COLO829 (cell line): ENCODE measurements around the gene U2AF2.

Experiments
- DNase-seq: peaks from one replicate; pipeline ENCODE4 v3.0.0; 2012; ENCODE audit warnings: low spot score

The U2AF2 gene

DNA sequence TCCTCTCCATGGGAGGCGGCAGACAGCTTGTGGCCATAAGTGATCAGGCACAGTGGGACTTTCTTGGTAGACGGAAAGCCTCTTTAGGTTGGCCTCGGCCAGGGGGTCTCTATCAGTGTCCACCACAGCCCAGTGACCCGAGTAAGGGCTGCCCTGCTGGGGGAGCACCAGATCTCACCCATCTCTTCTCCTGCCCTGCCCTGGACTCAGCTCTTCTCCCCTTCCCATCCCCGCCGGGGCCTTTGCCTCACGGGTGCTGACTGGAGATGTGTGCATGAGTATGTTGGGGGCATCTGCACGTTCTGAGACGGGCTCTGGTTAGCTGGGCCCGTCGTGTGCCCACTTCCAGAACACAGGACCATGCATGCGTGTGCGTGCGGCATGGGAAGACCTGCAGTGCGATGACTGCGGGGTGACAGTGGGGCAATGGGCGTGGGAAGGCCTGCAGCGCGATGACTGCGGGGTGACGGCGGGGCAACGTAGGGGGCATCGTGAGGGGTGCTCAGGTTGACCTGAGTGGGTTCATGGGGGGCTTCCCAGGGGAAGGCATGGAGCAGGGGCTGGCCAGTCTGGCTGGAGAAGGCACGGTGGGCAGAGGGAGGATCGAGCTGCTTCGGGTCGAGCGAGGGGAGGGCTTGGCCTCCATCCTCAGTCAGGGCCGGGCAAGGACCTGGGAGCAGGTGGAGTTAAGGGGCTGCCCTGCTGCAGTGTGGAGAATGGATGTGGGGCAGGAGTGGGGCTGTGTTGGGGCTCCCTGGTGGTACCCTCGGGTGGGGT is 36.1 kb downstream of the U2AF2 start:
- DNase-seq = no peak

DNA sequence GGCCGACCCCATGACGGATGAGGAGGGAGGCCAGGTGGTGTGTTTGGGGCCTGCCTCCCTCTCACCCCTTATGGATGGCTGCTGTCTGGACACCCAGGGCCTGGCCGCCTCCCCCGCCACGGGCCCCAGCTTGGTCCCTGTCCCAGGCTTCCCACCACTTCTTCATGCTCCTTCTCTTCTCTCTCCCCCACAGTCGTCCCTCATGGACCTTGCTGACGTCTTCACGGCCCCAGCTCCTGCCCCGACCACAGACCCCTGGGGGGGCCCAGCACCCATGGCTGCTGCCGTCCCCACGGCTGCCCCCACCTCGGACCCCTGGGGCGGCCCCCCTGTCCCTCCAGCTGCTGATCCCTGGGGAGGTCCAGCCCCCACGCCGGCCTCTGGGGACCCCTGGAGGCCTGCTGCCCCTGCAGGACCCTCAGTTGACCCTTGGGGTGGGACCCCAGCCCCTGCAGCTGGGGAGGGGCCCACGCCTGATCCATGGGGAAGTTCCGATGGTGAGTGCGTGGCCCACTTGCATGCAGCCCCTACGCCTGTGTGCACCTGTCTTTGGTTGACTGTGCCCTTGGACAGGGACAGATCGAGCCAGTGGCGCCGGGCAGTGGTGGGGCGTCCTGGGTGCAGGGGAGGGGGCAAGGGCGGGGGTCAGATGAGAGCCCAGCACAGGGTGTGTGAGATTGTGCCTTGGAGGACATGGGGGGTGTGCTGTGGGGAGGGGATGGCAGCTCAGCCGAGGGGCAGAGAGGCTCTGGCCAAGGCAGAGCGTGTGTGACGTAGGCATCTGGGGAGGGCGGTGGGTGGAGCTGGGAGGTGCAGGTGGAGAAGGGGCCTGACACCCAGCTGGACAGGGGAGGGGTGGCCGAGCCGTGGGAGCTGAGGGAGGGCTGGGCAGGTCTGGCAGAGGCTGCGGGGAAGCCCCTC is 37.0 kb downstream of the U2AF2 start:
- no peak for DNase-seq

DNA sequence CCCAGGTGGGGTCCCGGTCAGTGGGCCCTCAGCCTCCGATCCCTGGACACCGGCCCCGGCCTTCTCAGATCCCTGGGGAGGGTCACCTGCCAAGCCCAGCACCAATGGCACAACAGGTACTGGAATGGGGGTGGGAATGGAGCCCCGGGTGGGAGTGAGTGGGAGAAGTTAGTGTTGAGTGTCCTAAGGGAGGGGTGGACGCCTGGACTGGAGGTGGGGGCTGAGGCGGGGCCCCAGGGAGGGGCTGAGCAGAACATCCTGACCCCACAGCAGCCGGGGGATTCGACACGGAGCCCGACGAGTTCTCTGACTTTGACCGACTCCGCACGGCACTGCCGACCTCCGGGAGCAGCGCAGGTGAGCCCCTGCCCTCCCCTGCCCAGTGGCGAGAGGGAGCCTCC is 37.8 kb downstream of the U2AF2 start:
- no peak for DNase-seq

DNA sequence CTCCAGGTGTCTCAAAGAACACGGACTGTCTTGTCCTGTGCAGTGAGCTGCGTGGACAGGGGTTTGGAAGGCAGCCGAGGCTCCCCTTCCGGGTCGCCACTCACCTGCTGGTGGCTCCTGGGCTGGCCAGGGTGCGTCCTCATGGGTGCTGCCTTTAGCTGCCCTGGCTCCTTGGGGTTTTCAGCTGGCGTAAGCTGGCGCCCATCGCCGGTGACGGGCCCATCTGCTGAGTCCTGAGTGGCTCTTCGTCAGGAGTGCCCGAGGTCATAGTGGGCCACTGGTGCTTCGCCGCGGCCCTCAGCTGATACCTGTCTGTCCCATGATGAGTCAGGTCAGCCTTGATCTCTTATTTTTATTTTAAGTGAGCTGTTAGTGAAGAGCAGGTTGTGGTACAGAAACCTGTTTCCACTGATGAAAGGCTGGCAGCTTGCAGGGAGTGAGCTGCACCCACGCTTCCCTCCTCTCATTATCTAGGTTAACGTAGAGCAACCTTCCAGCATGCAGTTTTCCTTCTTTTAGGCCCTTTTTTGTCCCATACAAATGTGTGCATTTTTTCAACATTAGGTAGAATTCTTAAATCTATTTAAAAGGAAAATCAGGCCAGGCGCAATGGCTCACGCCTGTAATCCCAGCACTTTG is 38.6 kb downstream of the U2AF2 start:
- DNase-seq = no peak

DNA sequence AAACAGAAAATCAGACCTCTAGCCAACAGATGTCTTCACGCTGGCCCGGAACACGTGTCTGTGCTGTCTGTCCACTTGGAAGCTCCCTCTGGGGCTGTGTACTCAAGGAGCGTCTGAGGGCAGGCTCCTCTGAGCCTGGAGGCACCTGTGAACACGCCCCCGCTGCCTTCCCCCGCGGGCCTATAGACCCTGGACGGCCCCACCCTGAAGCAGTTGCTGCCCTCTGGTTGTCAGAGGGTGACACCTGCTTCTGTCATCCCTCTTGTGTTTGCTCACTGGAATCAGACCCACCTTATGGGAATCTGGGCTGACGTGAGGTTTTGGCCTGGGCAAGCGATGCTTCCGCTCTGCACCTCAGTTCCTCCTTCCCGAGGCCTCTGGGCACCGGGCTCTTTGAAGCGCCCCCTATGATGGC is 39.4 kb downstream of the U2AF2 start:
- DNase-seq = no peak

DNA sequence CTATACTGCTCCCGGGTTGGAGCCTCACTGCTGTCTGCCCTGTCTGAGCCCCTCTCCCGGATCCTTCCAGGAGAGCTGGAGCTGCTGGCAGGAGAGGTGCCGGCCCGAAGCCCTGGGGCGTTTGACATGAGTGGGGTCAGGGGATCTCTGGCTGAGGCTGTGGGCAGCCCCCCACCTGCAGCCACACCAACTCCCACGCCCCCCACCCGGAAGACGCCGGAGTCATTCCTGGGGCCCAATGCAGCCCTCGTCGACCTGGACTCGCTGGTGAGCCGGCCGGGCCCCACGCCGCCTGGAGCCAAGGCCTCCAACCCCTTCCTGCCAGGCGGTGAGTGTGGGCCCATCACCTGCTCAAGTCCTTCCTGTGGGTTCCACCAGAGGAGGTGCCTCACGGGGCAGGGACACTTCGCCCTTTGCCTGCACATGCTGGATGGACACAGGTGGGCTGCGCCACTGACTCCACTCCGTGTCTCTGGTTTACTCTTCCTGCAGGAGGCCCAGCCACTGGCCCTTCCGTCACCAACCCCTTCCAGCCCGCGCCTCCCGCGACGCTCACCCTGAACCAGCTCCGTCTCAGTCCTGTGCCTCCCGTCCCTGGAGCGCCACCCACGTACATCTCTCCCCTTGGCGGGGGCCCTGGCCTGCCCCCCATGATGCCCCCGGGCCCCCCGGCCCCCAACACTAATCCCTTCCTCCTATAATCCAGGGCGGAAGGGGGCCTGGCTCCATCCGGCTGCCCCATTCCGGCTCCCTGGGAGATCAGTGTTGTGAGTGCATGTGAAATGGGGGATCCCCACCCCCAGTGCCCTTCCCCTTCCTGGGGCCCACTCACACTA is 40.0 kb downstream of the U2AF2 start:
- DNase-seq = no peak

DNA sequence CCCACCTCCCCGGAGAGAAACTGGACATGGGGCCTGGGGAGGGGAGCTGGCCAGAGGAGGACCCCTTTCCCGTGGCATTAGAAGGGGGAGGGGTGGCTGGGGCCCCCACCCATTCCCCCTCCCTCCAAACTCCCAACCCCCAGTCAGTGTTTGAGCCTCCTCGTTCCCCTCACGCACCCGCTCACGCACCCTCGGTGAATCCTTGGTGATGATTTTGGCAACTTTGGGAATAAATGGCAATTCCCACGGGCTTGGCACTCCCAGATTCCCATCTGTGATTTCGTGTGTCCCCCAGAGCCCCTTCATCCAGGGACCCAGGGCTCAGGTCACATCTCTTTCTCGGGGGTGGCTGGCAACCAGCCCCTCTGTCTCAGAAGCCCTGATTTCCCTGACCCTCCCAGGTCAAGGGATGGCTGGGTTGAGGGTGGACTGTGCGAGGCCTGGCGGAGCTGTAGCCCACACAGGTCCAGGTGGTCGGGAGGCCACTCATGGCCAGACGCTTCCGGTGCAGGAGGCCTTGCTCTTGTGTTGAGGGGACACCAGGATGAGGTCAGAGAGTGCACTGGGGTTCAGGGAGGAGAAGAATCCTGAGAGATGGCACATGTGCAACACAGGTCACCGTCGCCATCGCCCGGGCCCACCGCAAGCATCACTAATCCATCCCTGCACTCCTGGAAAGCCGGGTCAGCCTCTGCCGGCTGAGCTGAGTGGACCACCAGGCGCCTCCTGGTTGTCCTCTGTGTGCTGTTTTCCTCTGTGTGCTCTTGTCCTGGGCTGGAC is 40.9 kb downstream of the U2AF2 start:
- DNase-seq = no peak

DNA sequence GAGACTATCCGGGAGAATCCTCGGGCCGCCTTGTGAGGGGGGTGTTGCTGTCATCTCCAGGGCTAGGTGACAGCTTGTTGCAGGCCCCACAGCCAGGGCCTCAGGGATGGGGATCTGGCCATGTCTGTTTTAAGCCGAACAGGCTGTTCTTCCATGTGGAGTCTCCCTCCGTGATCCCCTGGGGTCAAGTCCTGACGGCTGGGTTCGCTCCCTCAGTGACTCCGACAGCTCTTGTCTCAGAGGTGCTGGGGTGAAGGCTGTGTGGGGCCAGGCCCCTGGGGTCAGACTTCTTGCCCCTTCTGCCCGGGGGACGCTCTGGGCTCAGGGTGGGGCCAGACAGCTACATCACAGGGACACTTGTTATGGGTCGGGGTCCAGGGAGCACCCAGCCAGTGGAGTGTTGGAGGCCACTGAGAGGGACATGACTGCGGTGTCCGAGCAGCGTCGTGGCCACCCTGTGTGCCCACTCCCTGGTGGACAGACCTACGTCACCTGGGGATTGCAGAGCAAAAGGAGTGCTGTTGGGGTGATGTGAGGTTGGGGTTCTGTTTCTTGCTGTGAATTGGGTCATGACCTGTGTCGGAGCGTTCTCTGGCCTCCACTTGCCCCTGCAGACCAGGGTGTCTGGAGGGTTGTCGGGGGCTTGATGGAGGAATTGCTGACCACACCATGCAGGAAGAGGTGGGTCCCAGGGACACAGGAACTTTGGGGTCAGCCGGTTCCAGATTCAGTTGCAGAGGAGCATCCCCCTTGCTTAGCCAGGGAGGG is 41.6 kb downstream of the U2AF2 start:
- DNase-seq = no peak

DNA sequence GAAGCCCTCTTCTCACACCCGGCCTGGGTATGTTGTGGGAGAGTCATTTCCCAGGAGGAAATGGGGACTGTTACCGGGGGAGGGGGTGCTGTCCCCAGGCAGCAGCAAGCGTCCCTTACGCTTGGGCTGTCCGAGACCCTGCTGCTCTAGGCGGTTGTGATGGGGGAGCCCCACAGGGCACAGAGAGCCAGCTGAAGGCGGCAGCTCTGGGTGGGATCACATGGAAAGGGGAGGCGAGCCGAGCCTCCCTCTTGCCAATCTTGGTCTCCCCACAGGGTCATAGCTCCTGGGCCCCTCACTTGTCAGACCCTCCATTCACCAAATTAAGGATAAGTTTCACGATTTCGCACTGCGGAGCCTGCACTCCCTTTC is 42.2 kb downstream of the U2AF2 start:
- DNase-seq = no peak

DNA sequence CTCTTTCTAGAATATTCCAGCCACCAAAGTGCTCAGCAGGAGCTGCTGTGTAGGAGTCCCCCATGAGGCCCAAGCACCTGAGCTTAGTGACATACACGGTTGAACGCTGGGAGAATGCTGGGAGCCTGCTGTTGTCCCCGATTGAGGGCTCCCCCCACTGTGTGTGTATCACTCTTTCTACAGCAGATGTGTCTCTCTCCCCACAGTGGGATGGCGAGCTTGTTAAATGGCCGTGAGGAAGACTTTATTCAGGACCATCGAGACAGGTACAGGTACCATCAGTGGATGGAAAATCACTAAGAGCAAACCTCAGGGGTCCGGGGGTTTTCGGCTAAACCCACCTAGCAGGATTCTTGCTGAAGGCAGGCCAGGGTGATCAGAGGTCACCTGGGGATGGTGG is 42.9 kb downstream of the U2AF2 start:
- no peak for DNase-seq

DNA sequence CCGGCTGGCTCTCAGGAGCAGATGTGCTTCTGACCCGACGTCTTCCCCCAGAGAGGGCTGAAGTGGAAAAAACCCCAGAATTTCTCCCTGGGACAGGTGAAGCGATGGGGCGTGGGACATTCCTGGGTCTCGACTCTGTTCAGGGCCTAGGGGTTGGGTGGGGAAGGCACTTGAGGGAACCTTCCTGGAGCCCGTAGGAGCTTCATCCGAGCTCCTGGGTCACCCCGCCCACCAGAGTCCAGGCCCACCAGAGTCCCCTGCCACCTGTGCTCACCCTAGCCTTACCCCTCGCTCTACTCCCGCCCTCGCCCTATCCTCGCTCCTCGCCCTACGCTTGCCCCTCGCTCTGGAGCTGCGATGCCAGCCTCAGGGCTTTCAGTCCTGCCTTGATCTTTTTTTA is 43.4 kb downstream of the U2AF2 start:
- DNase-seq = no peak

DNA sequence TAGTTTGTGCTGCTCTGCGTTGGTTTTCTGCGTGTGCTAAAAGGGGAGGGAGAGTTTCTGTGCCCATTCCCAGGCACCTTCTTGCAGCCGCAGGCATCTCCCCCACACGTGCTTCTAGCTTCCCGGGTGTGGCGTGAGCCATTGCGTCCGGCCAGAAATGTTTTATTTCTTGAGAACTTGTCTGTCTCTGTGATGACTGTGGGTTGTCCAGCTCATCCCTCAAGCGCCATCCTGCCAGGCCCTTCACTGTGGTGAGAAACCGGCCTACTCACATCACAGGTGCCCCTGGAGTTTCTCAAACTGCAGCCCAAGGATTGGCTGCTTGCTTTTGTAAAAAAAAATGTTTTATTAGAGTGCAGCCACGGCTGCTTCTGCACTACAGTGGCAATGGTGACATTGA is 44.4 kb downstream of the U2AF2 start:
- DNase-seq = no peak

DNA sequence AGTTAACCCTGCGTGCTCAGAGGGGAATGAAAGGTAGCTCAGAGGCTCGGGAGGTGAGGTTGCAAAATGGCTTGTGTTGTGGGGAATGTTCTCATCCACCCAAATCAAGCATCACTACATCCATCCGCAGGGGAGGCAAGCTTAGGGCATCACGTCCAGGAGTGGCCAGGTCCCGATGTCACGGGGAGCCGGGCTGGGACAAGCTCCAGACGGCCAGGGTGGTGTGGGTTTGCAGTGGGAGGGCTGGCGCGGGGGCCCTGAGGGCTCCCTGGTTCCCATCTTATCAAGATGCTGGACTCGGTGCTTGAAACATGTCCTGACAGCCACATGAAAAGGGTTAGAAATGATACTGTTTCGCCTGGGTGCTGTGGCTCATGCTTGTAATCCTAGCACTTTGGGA is 46.0 kb downstream of the U2AF2 start:
- DNase-seq = no peak

DNA sequence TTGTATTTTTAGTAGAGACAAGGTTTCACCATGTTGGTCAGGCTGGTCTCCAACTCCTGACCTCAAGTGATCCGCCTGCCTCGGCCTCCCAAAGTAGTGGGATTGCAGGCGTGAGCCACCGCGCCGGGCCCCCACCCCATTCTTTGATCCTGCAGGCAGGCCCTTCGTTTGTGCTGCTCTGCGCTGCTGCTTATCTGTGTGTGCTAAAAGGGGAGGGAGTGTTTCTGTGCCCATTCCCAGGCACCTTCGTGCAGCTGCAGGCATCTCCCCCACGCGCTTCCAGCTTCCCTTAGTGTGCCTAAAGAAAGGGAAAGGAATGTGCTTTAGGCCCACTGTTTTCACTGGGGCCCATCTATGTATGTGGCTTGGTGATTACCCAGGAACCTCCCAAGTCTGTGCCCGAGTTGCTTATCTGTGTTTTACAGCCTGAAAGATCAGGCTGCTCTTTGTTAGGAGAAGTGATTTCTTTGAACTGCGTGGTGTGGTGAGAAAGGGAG is 47.3 kb downstream of the U2AF2 start:
- DNase-seq = no peak

DNA sequence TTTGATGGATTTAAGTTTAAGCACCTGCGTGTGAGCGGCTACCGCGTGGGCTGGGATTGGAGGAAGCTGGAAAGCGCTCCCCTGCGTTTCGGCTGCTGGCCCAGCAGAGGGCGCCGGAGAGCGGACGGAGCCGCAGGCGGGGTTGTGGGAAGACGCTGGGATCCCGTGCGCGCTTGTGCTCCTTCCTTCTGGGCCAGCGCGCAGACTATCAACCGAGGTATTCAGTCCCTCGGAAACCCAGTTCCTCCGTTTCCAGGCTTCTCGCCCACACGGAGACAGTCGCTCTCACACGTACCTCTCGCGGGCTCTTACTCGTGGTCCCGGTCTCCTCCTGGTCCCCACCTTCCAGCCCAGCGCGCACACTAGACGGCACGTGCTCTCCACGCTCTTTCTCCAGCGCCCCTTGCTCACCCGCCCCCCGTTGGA is 49.0 kb downstream of the U2AF2 start:
- no peak for DNase-seq

DNA sequence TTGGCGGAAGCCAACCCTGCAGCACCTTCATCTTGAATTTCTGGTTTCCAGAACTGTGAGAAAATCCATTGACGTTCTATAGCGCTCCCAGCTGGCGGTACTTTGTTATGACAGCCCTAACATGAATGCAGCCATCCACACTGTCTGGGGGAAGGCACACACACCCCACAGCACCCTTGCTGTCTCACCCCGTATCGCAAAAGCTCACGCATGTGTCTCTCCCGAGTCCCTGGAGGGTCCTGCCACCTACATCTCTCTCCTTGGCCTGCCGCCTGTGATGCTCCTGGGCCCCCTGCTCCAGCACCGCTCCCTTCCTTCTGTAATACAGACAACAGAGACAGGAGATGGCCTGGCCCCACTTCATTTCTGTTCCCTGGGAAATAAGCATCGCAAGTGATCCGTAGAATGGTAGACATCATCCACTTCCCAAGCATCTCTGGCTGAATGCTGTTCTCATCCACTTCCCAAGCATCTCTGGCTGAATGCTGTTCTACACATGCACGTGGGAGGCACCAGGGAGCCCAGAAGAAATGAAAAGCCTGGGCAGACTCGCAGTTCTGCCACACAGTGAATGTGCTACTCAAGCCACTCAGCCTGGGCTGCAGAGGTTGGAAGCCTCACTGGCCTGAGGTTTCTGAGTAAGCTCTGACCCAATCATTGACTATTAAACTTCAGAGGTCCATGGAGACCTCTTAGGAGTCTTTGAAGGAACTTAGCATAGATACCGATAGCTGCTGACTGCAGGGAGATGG is 49.8 kb downstream of the U2AF2 start:
- no peak for DNase-seq

DNA sequence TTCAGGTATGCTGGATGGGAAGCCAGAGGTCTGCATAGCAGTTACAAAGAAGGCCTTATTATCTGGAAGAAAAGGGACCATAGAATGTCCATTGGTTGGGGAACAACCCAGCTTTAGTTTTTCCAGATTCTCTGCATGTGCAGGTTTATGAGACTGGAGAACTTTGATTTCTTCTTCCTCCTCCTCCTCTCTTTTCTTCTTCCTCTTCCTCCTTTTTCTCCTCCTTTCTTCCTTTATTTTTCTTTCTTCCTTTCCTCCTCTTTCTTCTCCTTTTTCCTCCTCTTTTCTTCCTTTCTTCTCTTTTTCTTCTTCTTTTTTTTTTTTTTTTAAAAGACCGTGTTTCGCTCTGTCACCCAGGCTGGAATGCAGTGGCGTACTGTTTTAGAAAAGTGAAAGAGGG is 51.1 kb downstream of the U2AF2 start:
- no peak for DNase-seq

DNA sequence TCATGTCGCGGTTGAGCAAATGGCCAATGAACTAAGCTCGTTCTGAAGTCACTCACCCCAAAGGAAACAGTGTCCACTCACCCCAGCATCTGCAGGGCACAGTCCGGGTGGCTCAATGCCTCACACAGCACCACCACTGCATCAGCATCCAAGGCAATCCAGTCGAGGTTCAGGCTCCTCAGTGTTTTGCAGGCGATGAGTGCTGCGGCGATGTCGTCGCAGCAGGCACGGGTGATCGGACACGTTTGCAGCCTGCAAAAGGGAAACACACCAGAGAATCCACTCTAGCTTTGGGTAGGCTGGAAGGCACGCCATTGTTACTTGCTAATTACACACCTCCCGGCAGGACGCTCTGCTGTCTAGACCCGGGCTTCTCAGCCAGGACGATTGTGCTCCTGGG is 56.9 kb downstream of the U2AF2 start:
- no peak for DNase-seq

DNA sequence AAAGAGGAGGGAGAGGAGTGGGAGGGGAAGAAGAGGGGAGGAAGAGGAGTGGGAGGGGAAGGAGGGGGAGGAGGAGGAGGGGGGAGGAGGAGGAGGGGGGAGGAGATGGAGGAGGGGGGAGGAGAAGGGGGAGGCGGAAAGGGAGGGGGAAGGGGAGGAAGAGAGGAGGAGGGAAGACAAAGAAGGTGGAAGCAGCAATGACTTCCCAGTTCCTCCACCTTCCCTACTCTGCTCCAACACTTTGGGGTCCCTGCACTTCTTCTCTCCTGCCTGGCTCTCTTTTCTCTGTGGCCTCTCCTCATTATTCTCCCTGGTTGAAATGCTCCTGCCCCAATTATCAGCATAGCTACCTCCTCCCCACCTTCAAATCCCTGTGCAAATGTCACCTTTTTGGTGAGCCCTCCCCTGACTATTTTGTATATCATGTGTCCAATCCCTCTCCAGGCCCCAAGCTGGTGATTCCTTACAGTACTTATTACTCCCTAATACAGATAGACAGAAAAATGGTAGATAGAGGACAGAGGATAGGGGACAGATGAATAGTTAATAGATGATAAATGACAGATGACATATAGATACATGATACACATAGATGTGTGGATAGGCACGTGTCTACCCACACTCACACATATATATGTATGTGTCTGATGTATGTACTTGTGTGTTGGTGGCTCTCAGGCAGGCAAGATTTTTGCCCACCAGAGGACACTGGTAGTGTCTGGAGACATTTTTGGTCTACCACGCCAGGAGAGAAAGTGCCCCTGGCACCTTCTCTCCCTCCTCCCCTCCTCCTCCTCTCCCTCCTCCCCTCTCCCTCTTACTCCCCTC is 58.2 kb downstream of the U2AF2 start:
- no peak for DNase-seq
